Urinary bladder (tissue), 4 donors: ENCODE results near the gene EPHB2. TPM values are rescaled to one million over a fixed set of nuclear protein-coding genes. Genes with fewer than 3 reads are reported as not detected.

Experiments
- DNase-seq: peaks from one replicate; pipeline ENCODE4 v3.0.0-alpha.2; 2015; ENCODE audit errors: extremely low spot score
- H3K27ac ChIP-seq: one replicate; pipeline ENCODE4 v1.5.1; 2013; ENCODE audit warnings: low read depth, mild to moderate bottlenecking, moderate library complexity
- H3K36me3 ChIP-seq: one replicate; pipeline ENCODE4 v1.6.1; 2013; ENCODE audit warnings: mild to moderate bottlenecking, moderate library complexity; ENCODE audit not compliant: insufficient read depth
- H3K4me1 ChIP-seq: one replicate; pipeline ENCODE4 v1.6.1; 2013; ENCODE audit warnings: mild to moderate bottlenecking, moderate library complexity; ENCODE audit not compliant: insufficient read depth
- H3K4me3 ChIP-seq: one replicate; pipeline ENCODE4 v1.5.1; 2013; ENCODE audit warnings: low read depth, low read length
- WGBS: extraction: QIAGEN DNeasy Blood & Tissue Kit; methylation state at CpG from one replicate; pipeline ENCODE4 v1.1.7; 2013; 5-methylcytosine and 5-hydroxymethylcytosine counted together
- polyA plus RNA-seq: library from polyadenylated mRNA; stranded (reverse); fragments of 200-250 nt; gene quantifications from one replicate; pipeline ENCODE4 v1.2.3, GENCODE V29; 2013
- total RNA-seq: library from RNA; depleted of rRNA; stranded (reverse); fragments of >200 nt; gene quantifications from one replicate; pipeline ENCODE4 v1.2.3, GENCODE V29; 2014
- donor health status: healthy with polysubstance abuse.
- donor health status: healthy.

Gene EPHB2
- total and polyA plus RNA-seq, 2 donors: 2.6 to 16.2 TPM

- no peak for DNase-seq
- H3K27ac ChIP-seq: no peak overlapping the region
- H3K4me1 ChIP-seq: no peaks in the 10 kb centered on the region
- 95% methylated on average over 3 of the region's 3 CpGs for WGBS
- H3K4me3 ChIP-seq: no peak overlapping the region
- H3K36me3 ChIP-seq: no peaks in the 10 kb centered on the region
Observed at GRCh38 chr1:22907528-22907927, 196.9 kb downstream of the EPHB2 start.

GRCh38 chr1:22908880-22909426 lies 198.3 kb downstream of the EPHB2 start:
- Histone ChIP-seq H3K27ac (no peak overlapping the region), H3K4me3 (no peak overlapping the region), H3K4me1 (no peaks in the 10 kb centered on the region), H3K36me3 (no peaks in the 10 kb centered on the region)
- 93% methylated on average over 11 of the region's 11 CpGs for WGBS
- DNase-seq: no peak

- no peaks in the 10 kb centered on the region for H3K4me1 ChIP-seq
- no peak overlapping the region for H3K4me3 ChIP-seq
- DNase-seq: no peak
- no peaks in the 10 kb centered on the region for H3K36me3 ChIP-seq
- no peak overlapping the region for H3K27ac ChIP-seq
- WGBS: 95% methylated on average over 13 of the region's 13 CpGs
Observed at GRCh38 chr1:22910286-22910685, 199.6 kb downstream of the EPHB2 start.

GRCh38 chr1:22910986-22911651 lies 200.5 kb downstream of the EPHB2 start:
- 95% methylated on average over 5 of the region's 5 CpGs for WGBS
- H3K4me3 ChIP-seq: no peak overlapping the region
- H3K4me1 ChIP-seq: no peaks in the 10 kb centered on the region
- DNase-seq: no peak
- no peak overlapping the region for H3K27ac ChIP-seq
- H3K36me3 ChIP-seq: no peaks in the 10 kb centered on the region

- DNase-seq: no peak
- Histone ChIP-seq H3K36me3 (no peaks in the 10 kb centered on the region), H3K4me1 (no peaks in the 10 kb centered on the region), H3K4me3 (no peak overlapping the region), H3K27ac (no peak overlapping the region)
- 94% methylated on average over 16 of the region's 16 CpGs for WGBS
Observed at GRCh38 chr1:22912311-22912710, 201.7 kb downstream of the EPHB2 start.

GRCh38 chr1:22913421-22914141 lies 202.9 kb downstream of the EPHB2 start:
- H3K4me3 ChIP-seq: no peak overlapping the region
- H3K4me1 ChIP-seq: no peaks in the 10 kb centered on the region
- H3K36me3 ChIP-seq: no peaks in the 10 kb centered on the region
- H3K27ac ChIP-seq: no peak overlapping the region
- 81% methylated on average over 24 of the region's 24 CpGs for WGBS
- DNase-seq: no peak

- Histone ChIP-seq H3K36me3 (no peaks in the 10 kb centered on the region), H3K4me3 (no peak overlapping the region), H3K27ac (no peak overlapping the region), H3K4me1 (no peaks in the 10 kb centered on the region)
- DNase-seq: no peak
- WGBS: 89% methylated on average over 10 of the region's 10 CpGs
Observed at GRCh38 chr1:22914156-22914555, 203.5 kb downstream of the EPHB2 start.

- DNase-seq: no peak
- 85% methylated on average over 8 of the region's 8 CpGs for WGBS
- H3K4me1 ChIP-seq: no peaks in the 10 kb centered on the region
- H3K27ac ChIP-seq: no peak overlapping the region
- H3K4me3 ChIP-seq: no peak overlapping the region
- H3K36me3 ChIP-seq: no peaks in the 10 kb centered on the region
Observed at GRCh38 chr1:22914633-22915217, 204.1 kb downstream of the EPHB2 start.

GRCh38 chr1:22915231-22915630 lies 204.6 kb downstream of the EPHB2 start:
- Histone ChIP-seq H3K27ac (no peak overlapping the region), H3K4me1 (no peaks in the 10 kb centered on the region), H3K4me3 (no peak overlapping the region), H3K36me3 (no peaks in the 10 kb centered on the region)
- WGBS: 79% methylated on average over 7 of the region's 7 CpGs
- DNase-seq: no peak

- Histone ChIP-seq H3K36me3 (no peaks in the 10 kb centered on the region), H3K4me1 (no peaks in the 10 kb centered on the region), H3K27ac (no peak overlapping the region), H3K4me3 (no peak overlapping the region)
- WGBS: 72% methylated on average over 15 of the region's 15 CpGs
- no peak for DNase-seq
Observed at GRCh38 chr1:22915816-22916470, 205.3 kb downstream of the EPHB2 start.

- Histone ChIP-seq H3K36me3 (no peaks in the 10 kb centered on the region), H3K4me1 (no peaks in the 10 kb centered on the region), H3K4me3 (no peak overlapping the region), H3K27ac (no peak overlapping the region)
- 75% methylated on average over 12 of the region's 12 CpGs for WGBS
- DNase-seq: no peak
Observed at GRCh38 chr1:22916471-22916820, 205.8 kb downstream of the EPHB2 start.

- WGBS: 81% methylated on average over 5 of the region's 5 CpGs
- Histone ChIP-seq H3K4me3 (no peak overlapping the region), H3K27ac (no peak overlapping the region), H3K4me1 (no peaks in the 10 kb centered on the region), H3K36me3 (no peaks in the 10 kb centered on the region)
- DNase-seq: no peak
Observed at GRCh38 chr1:22917989-22918388, 207.3 kb downstream of the EPHB2 start.

- Histone ChIP-seq H3K4me3 (no peak overlapping the region), H3K36me3 (no peaks in the 10 kb centered on the region), H3K27ac (no peak overlapping the region), H3K4me1 (no peaks in the 10 kb centered on the region)
- no peak for DNase-seq
- WGBS: 82% methylated on average over 4 of the region's 4 CpGs
Observed at GRCh38 chr1:22918644-22919043, 208.0 kb downstream of the EPHB2 start.
